ENCODE data around the gene C4orf51. TPM values are rescaled to one million over a fixed set of nuclear protein-coding genes. Genes with fewer than 3 reads are reported as not detected.
"Not testable (repeated sequence)": the region's sequence is repeated elsewhere in the genome, so short reads cannot be mapped to it uniquely, and the experiment has no call there.

The C4orf51 gene
- total RNA-seq, 2 experiments from 2014 or later = not detected

- CTCF ChIA-PET = no interaction called here
- Mint-ChIP-seq H3K4me3 (no peak overlapping the region), H3K27me3 (ENCODE audit: low read depth) (peaks cover 7% of the 10 kb centered on the region), H3K27ac (no peak overlapping the region), H3K4me1 (ENCODE audit: low read depth) (no peaks in the 10 kb centered on the region), H3K9me3 (ENCODE audit: insufficient read depth) (no peaks in the 10 kb centered on the region), H3K36me3 (ENCODE audit: low read depth) (no peaks in the 10 kb centered on the region)
- POLR2A ChIA-PET = no interaction called here
- ATAC-seq (no peak), DNase-seq (no peak)
Measured at GRCh38 chr4:145680902-145681301, 956 bp downstream of the C4orf51 start.

- Mint-ChIP-seq H3K27me3 (ENCODE audit: low read depth) (peaks cover 7% of the 10 kb centered on the region), H3K36me3 (ENCODE audit: low read depth) (no peaks in the 10 kb centered on the region), H3K27ac (no peak overlapping the region), H3K4me1 (ENCODE audit: low read depth) (no peaks in the 10 kb centered on the region), H3K9me3 (ENCODE audit: insufficient read depth) (no peaks in the 10 kb centered on the region), H3K4me3 (no peak overlapping the region)
- DNase-seq (no peak), ATAC-seq (no peak)
- ChIA-PET CTCF (no interaction called here), POLR2A (no interaction called here)
Measured at GRCh38 chr4:145681518-145681917, 1.6 kb downstream of the C4orf51 start.

GRCh38 chr4:145681956-145682355, 2.0 kb downstream of the C4orf51 start:
- Mint-ChIP-seq H3K4me1 (ENCODE audit: low read depth) (no peaks in the 10 kb centered on the region), H3K4me3 (no peak overlapping the region), H3K27ac (no peak overlapping the region), H3K9me3 (ENCODE audit: insufficient read depth) (no peaks in the 10 kb centered on the region), H3K27me3 (ENCODE audit: low read depth) (peaks cover 7% of the 10 kb centered on the region), H3K36me3 (ENCODE audit: low read depth) (no peaks in the 10 kb centered on the region)
- no peak for ATAC-seq
- ChIA-PET CTCF (no interaction called here), POLR2A (no interaction called here)
- no peak for DNase-seq

GRCh38 chr4:145686991-145687390, 7.0 kb downstream of the C4orf51 start:
- Mint-ChIP-seq H3K9me3 (ENCODE audit: insufficient read depth) (no peaks in the 10 kb centered on the region), H3K27ac (no peak overlapping the region), H3K27me3 (ENCODE audit: low read depth) (no peaks in the 10 kb centered on the region), H3K4me3 (no peak overlapping the region), H3K4me1 (ENCODE audit: low read depth) (no peaks in the 10 kb centered on the region), H3K36me3 (ENCODE audit: low read depth) (no peaks in the 10 kb centered on the region)
- ChIA-PET POLR2A (no interaction called here), CTCF (no interaction called here)
- ATAC-seq (no peak), DNase-seq (no peak)

- DNase-seq = no peak
- Mint-ChIP-seq H3K4me1 (ENCODE audit: low read depth) (no peaks in the 10 kb centered on the region), H3K9me3 (ENCODE audit: insufficient read depth) (no peaks in the 10 kb centered on the region), H3K27me3 (ENCODE audit: low read depth) (no peaks in the 10 kb centered on the region), H3K27ac (no peak overlapping the region), H3K36me3 (ENCODE audit: low read depth) (no peaks in the 10 kb centered on the region), H3K4me3 (no peak overlapping the region)
- no peak for ATAC-seq
- POLR2A ChIA-PET = no interaction called here
- CTCF ChIA-PET = no interaction called here
Measured at GRCh38 chr4:145690610-145691009, 10.7 kb downstream of the C4orf51 start.

- H3K4me1 Mint-ChIP-seq (ENCODE audit: low read depth); ATAC-seq; DNase-seq; H3K9me3 Mint-ChIP-seq (ENCODE audit: insufficient read depth); H3K4me3 Mint-ChIP-seq; H3K27me3 Mint-ChIP-seq (ENCODE audit: low read depth); H3K27ac Mint-ChIP-seq; POLR2A ChIA-PET; CTCF ChIA-PET; H3K36me3 Mint-ChIP-seq (ENCODE audit: low read depth): not testable (repeated sequence)
Measured at GRCh38 chr4:145691416-145691815, 11.5 kb downstream of the C4orf51 start.

- CTCF ChIA-PET = no interaction called here
Measured at GRCh38 chr4:145694929-145695328, 15.0 kb downstream of the C4orf51 start.

GRCh38 chr4:145697332-145697731, 17.4 kb downstream of the C4orf51 start:
- Mint-ChIP-seq H3K27ac (no peak overlapping the region), H3K27me3 (ENCODE audit: low read depth) (no peaks in the 10 kb centered on the region), H3K9me3 (ENCODE audit: insufficient read depth) (no peaks in the 10 kb centered on the region), H3K36me3 (ENCODE audit: low read depth) (no peaks in the 10 kb centered on the region), H3K4me1 (ENCODE audit: low read depth) (no peaks in the 10 kb centered on the region), H3K4me3 (no peak overlapping the region)
- ChIA-PET POLR2A (no interaction called here), CTCF (no interaction called here)
- DNase-seq (no peak), ATAC-seq (no peak)

More at GRCh38 chr4:145694929-145695328, 15.0 kb downstream of the C4orf51 start:
- H3K4me1 Mint-ChIP-seq (ENCODE audit: low read depth) = no peaks in the 10 kb centered on the region
- POLR2A ChIA-PET = no interaction called here
- DNase-seq (no peak), ATAC-seq (no peak)
- H3K27ac Mint-ChIP-seq = no peak overlapping the region
- no peak overlapping the region for H3K4me3 Mint-ChIP-seq
- no peaks in the 10 kb centered on the region for H3K36me3 Mint-ChIP-seq (ENCODE audit: low read depth)
- no peaks in the 10 kb centered on the region for H3K27me3 Mint-ChIP-seq (ENCODE audit: low read depth)
- no peaks in the 10 kb centered on the region for H3K9me3 Mint-ChIP-seq (ENCODE audit: insufficient read depth)

GRCh38 chr4:145698507-145698906, 18.6 kb downstream of the C4orf51 start:
- ChIA-PET CTCF (no interaction called here), POLR2A (no interaction called here)
- H3K27ac Mint-ChIP-seq = no peak overlapping the region
- DNase-seq (no peak), ATAC-seq (no peak)
- no peaks in the 10 kb centered on the region for H3K36me3 Mint-ChIP-seq (ENCODE audit: low read depth)
- no peak overlapping the region for H3K4me3 Mint-ChIP-seq
- no peaks in the 10 kb centered on the region for H3K27me3 Mint-ChIP-seq (ENCODE audit: low read depth)
- H3K4me1 Mint-ChIP-seq (ENCODE audit: low read depth) = no peaks in the 10 kb centered on the region
- no peaks in the 10 kb centered on the region for H3K9me3 Mint-ChIP-seq (ENCODE audit: insufficient read depth)

GRCh38 chr4:145703850-145704497, 24.0 kb downstream of the C4orf51 start:
- H3K27me3 Mint-ChIP-seq (ENCODE audit: low read depth) = peaks cover 2% of the 10 kb centered on the region
- H3K9me3 Mint-ChIP-seq (ENCODE audit: insufficient read depth) = no peaks in the 10 kb centered on the region
- no peak for DNase-seq
- H3K36me3 Mint-ChIP-seq (ENCODE audit: low read depth) = no peaks in the 10 kb centered on the region
- H3K4me1 Mint-ChIP-seq (ENCODE audit: low read depth) = no peaks in the 10 kb centered on the region
- no peak overlapping the region for H3K4me3 Mint-ChIP-seq
- ChIA-PET CTCF (no interaction called here), POLR2A (no interaction called here)
- no peak overlapping the region for H3K27ac Mint-ChIP-seq
- no peak for ATAC-seq

- POLR2A ChIA-PET = no interaction called here
- DNase-seq (no peak), ATAC-seq (no peak)
- no peak overlapping the region for H3K27ac Mint-ChIP-seq
- peaks cover 19% of the 10 kb centered on the region for H3K9me3 Mint-ChIP-seq (ENCODE audit: insufficient read depth)
- no peaks in the 10 kb centered on the region for H3K36me3 Mint-ChIP-seq (ENCODE audit: low read depth)
- no peaks in the 10 kb centered on the region for H3K4me1 Mint-ChIP-seq (ENCODE audit: low read depth)
- peaks cover 2% of the 10 kb centered on the region for H3K27me3 Mint-ChIP-seq (ENCODE audit: low read depth)
- no peak overlapping the region for H3K4me3 Mint-ChIP-seq
- CTCF ChIA-PET = no interaction called here
Measured at GRCh38 chr4:145709336-145709735, 29.4 kb downstream of the C4orf51 start.

GRCh38 chr4:145709843-145710242, 29.9 kb downstream of the C4orf51 start:
- Mint-ChIP-seq H3K4me1 (ENCODE audit: low read depth) (no peaks in the 10 kb centered on the region), H3K36me3 (ENCODE audit: low read depth) (no peaks in the 10 kb centered on the region), H3K4me3 (no peak overlapping the region), H3K27me3 (ENCODE audit: low read depth) (peaks cover 2% of the 10 kb centered on the region), H3K27ac (no peak overlapping the region), H3K9me3 (ENCODE audit: insufficient read depth) (peaks cover 19% of the 10 kb centered on the region)
- CTCF ChIA-PET = no interaction called here
- DNase-seq (no peak), ATAC-seq (no peak)
- POLR2A ChIA-PET = no interaction called here

- peaks cover 14% of the 10 kb centered on the region for H3K9me3 Mint-ChIP-seq (ENCODE audit: insufficient read depth)
- no peaks in the 10 kb centered on the region for H3K36me3 Mint-ChIP-seq (ENCODE audit: low read depth)
- H3K4me1 Mint-ChIP-seq (ENCODE audit: low read depth) = peaks cover 13% of the 10 kb centered on the region
- no peak overlapping the region for H3K4me3 Mint-ChIP-seq
- peaks cover 14% of the 10 kb centered on the region for H3K27me3 Mint-ChIP-seq (ENCODE audit: low read depth)
- POLR2A ChIA-PET = no interaction called here
- ATAC-seq (no peak), DNase-seq (no peak)
- H3K27ac Mint-ChIP-seq = no peak overlapping the region
- CTCF ChIA-PET = no interaction called here
Measured at GRCh38 chr4:145716200-145716599, 36.3 kb downstream of the C4orf51 start.
